ENCODE measurements around the gene TNF. TPM values are rescaled to one million over a fixed set of nuclear protein-coding genes. Genes with fewer than 3 reads are reported as not detected.
"Not testable (repeated sequence)": the region's sequence is repeated elsewhere in the genome, so short reads cannot be mapped to it uniquely, and the experiment has no call there.

TNF gene
- total and polyA plus RNA-seq, 9 donors, result 0.24 to 3.0 (median 0.79) TPM; not detected in 3

DNA sequence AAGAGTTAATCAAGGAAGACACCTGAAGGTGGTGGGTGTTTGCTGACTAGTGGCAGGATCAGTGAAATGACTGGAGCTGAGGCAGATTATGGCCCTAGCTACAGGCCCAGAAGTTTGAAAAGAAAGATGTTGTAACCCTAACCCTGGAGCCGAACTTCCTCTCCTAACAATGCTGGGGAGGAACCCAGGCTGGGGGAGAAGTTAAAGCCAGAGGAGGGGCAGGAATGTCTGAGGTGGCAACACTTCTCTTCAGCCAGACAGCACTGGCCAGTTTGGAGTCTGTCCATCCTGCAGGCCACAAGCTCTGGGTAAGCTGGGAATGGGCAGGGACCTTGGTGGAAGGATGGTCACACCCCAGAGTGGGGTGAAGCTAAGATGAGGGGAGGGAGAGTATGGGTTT lies 10.6 kb downstream of the TNF start, which contains the start of gene LST1:
Gene LST1, plus strand, starts transcription at position 270 of the 400 bp plus-strand sequence. CDS start 1,023 bp downstream, outside the sequence.
- Histone ChIP-seq H3K27me3 (no peaks in the 10 kb centered on the region), H3K36me3 (no peaks in the 10 kb centered on the region), H3K4me1 (ENCODE audit: insufficient read depth) (peaks cover 2% of the 10 kb centered on the region), H3K4me3 (no peak within 1 kb of the TSS), H3K27ac (no peak within 1 kb of the TSS), H3K9me3 (no peaks in the 10 kb centered on the region)
- intact Hi-C loops (cut with DNase I), result no loop called here
- DNase-seq, result no peak
- TF ChIP-seq CTCF (IDR thresholded peaks at IDR 0.05) (no peak), POLR2A (IDR thresholded peaks at IDR 0.05) (no peak), EP300 (IDR thresholded peaks at IDR 0.05) (no peak)
- WGBS, 3 donors, result 35 to 47% (median 35%) methylated on average over 1 of the region's 1 CpG

DNA sequence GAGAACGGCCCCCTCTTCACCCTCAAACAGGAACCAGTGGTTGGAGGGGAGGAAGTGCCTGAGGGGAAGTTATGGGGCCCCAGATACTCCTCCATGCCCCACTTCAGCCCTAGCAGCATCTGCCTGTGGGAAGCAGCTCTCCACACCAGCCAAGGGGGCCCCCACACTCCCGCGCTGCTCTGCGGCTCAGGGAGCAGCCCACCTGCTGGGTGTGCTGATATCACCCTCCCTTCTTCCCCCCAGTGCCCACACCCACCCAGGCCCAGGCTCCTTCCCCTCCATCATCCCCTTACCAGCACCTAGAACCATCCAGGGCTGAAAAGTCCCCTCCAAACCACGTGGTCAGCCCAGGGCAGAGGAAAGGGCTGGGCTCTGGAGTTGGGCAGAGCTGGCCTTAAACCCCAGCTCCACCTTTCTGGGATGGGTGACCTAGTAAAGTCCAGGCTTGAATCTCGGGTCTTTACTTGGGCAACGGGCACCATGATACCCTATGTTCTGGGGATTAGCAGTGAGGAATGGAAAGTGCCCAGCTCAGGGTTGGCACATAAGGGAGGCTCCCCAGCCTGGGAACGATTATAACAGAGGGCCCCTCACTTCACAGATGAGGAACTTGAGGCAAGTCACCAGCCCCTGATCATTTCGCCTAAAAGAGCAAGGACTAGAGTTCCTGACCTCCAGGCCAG lies 11.4 kb downstream of the TNF start:
- H3K4me3 ChIP-seq, result no peak overlapping the region
- TF ChIP-seq POLR2A (IDR thresholded peaks at IDR 0.05), result no peak
- no peaks in the 10 kb centered on the region for H3K9me3 ChIP-seq
- WGBS, 3 donors, result 38 to 58% (median 43%) methylated on average over 9 of the region's 9 CpGs
- DNase-seq, result no peak
- H3K27ac ChIP-seq, result no peak overlapping the region
- no peaks in the 10 kb centered on the region for H3K27me3 ChIP-seq
- no peaks in the 10 kb centered on the region for H3K36me3 ChIP-seq
- intact Hi-C loops (cut with DNase I), result no loop called here
- H3K4me1 ChIP-seq (ENCODE audit: insufficient read depth), result no peaks in the 10 kb centered on the region

GRCh38 chr6:31587791-31588777 lies 12.7 kb downstream of the TNF start:
- H3K36me3 ChIP-seq, result no peaks in the 10 kb centered on the region
- WGBS, 3 donors, result 39 to 45% (median 43%) methylated on average over 12 of the region's 12 CpGs
- TF ChIP-seq CTCF (IDR thresholded peaks at IDR 0.05) (no peak), EP300 (IDR thresholded peaks at IDR 0.05) (no peak), POLR2A (IDR thresholded peaks at IDR 0.05) (no peak)
- no peaks in the 10 kb centered on the region for H3K9me3 ChIP-seq
- no peaks in the 10 kb centered on the region for H3K27me3 ChIP-seq
- no peak for DNase-seq
- H3K4me3 ChIP-seq, result no peak overlapping the region
- no peaks in the 10 kb centered on the region for H3K4me1 ChIP-seq (ENCODE audit: insufficient read depth)
- H3K27ac ChIP-seq, result no peak overlapping the region
- intact Hi-C loops (cut with DNase I), result no loop called here

DNA sequence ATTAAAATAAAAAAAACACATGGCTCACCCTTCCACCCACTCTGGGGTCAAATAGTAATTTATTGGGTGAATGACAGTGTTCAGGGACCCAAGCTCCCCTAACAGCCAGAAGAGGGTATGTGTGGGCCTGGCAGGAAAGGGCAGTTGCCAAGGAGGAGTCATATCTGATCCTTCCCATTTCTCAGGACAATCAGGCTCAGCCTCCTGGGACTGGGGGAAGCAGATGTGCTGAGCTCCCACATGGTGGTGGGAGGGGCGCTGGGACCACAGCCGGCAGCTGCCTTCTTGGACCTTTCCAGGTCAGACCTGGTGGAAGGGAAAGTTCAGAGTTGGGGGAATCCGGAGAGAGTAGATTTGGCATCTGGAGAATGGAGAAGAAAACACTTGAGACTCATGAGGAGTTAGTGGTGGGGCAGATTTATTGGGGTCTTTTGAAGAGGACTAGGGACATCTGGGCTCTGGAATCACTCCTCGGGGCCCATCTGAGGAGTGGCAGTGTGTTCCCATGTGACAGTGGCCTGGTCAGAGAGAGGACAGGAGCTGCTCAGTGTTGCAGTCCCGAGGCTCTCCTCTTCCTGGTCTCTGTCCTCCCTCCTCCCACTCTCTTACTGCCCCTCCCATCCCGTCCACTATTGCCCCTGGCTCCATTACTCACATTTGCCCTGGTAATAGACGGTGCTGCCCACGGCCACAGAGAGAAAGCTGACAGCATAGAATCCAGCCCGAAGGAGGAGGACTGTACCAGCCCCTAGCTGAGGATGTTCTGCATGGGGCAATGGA lies 13.7 kb downstream of the TNF start:
- no peak for TF ChIP-seq EP300 (IDR thresholded peaks at IDR 0.05)
- no peak for TF ChIP-seq CTCF (IDR thresholded peaks at IDR 0.05)
- Histone ChIP-seq H3K27ac (no peak overlapping the region), H3K36me3 (no peaks in the 10 kb centered on the region), H3K27me3 (no peaks in the 10 kb centered on the region), H3K4me1 (ENCODE audit: insufficient read depth) (no peaks in the 10 kb centered on the region), H3K4me3 (no peak overlapping the region), H3K9me3 (no peaks in the 10 kb centered on the region)
- 50 to 54% (median 53%) methylated on average over 9 of the region's 9 CpGs for WGBS, 3 donors
- no peak for DNase-seq
- intact Hi-C loops (cut with DNase I), result no loop called here

GRCh38 chr6:31590691-31591090 lies 15.3 kb downstream of the TNF start:
- DNase-seq; H3K4me1 ChIP-seq (ENCODE audit: insufficient read depth); intact Hi-C loops (cut with DNase I); H3K27ac ChIP-seq; H3K27me3 ChIP-seq; H3K9me3 ChIP-seq; H3K4me3 ChIP-seq; H3K36me3 ChIP-seq: not testable (repeated sequence)
- 71 to 85% (median 83%) methylated on average over 5 of the region's 5 CpGs for WGBS, 3 donors

Data from ovary (tissue), 9 donors.